HG03097 (cell line): ENCODE measurements around the gene NDUFV3.
"Not testable (repeated sequence)": the region's sequence is repeated elsewhere in the genome, so short reads cannot be mapped to it uniquely, and the experiment has no call there.

ENCODE experiments used
- ATAC-seq: cut with Tn5 transposase; IDR thresholded peaks from one replicate; pipeline ENCODE4 v1.9.1; 2021; ENCODE audit not compliant: unreplicated experiment, low FRiP score

The NDUFV3 gene

DNA sequence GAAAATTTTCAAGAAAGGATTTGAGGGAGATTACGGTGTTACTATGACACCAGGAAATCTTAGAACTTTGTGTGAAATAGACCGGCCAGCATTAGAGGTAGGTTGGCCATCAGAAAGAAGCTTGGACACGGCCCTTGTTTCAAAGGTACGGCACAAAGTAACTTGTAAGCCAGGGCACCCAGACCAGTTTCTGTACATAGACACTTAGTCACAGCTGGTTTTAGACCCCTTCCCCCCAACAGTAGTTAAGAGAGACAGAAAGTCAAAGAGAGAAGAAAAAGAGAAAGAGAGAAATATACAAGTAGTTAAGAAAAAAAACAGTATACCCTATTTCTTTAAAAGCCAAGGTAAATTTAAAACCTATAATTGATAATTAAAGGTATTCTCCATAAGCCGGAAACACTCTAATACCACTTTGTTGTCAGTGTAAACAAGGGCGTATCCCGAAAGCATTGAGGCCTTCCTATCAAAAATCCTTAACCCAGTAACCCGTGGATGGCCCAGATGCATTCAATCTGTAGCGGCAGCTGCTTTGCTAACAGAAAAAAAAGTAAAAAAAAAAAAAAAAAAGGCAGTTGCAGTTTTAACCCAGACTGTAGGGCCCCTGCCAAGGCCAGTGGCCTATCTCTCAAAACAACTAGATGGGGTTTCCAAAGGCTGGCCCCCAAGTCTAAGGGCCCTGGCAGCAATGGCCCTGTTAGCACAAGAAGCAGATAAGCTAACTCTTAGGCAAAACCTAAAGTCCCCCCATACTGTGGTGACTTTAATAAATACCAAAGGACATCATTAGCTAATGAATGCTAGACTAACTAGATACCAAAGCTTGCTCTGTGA lies 40.2 kb downstream of the NDUFV3 start:
- not testable (repeated sequence) for ATAC-seq

DNA sequence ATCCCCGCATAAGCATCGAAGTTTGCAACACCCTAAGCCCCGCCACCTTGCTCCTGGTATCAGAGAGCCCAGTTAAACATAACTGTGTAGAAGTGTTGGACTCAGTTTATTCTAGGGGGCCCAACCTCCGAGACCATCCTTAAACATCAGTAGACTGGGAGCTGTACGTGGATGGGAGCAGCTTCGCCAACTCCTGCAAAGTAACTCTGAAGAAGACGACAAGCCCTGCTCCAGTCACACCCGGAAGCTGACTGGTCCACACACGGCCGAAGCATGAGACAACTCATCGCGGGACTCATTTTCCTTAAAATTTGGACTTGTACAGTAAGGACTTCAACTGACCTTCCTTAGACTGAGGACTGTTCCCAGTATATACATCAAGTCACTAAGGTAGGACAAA lies 40.9 kb downstream of the NDUFV3 start:
- not testable (repeated sequence) for ATAC-seq

DNA sequence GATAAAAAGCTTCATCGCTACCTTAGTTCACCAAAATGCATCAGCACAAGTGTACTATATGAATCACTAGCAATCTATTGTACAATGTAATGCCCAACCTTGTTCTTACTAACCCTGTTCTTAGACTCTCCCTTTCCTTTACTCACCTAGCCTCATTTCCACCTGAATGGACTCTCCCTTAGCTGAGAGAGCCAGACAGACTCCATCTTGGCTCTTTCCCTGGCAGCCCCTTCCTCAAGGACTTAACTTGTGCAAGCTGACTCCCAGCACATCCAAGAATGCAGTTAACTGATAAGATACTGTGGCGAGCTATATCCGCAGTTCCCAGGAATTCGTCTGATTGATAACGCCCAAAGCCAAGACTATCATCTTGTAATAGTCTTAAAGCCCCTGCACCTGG lies 43.3 kb downstream of the NDUFV3 start:
- not testable (repeated sequence) for ATAC-seq

DNA sequence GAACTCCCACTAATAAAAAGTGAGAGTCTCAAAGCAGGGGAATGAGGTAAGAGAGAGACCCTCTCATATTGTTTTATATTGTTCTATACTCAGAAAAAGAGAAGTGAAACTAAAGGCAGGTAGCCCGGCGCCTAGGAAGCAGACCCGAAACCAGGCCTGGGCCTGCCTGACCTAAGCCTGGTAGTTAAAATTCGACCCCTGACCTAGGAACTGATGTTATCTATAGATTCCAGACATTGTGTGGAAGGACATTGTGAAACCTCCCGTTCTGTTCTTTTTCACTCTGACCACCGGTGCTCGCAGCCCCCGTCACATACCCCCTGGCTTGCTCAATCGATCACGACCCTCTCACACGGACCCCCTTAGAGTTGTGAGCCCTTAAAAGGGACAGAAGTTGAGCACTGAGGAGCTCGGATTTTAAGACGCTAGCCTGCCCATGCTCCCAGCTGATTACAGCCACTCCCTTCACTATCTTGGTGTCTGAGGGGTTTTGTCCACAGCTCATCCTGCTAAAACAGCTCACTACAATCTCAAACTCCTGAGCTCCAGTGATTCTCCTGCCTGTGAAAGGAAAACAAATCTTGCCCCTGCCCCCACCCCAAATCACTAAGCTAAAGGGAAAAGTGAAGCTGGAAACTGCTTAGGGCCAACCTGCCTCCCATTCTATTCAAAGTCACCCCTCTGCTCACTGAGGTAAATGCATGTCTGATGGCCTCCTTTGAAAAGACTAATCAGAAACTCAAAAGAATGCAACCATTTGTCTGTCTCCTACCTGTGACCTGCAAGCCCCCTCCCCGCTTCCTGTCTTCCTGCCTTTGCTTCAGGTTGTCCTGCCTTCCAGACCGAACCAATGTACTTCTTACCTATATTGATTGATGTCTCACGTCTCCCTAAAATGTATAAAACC lies 44.2 kb downstream of the NDUFV3 start:
- not testable (repeated sequence) for ATAC-seq

DNA sequence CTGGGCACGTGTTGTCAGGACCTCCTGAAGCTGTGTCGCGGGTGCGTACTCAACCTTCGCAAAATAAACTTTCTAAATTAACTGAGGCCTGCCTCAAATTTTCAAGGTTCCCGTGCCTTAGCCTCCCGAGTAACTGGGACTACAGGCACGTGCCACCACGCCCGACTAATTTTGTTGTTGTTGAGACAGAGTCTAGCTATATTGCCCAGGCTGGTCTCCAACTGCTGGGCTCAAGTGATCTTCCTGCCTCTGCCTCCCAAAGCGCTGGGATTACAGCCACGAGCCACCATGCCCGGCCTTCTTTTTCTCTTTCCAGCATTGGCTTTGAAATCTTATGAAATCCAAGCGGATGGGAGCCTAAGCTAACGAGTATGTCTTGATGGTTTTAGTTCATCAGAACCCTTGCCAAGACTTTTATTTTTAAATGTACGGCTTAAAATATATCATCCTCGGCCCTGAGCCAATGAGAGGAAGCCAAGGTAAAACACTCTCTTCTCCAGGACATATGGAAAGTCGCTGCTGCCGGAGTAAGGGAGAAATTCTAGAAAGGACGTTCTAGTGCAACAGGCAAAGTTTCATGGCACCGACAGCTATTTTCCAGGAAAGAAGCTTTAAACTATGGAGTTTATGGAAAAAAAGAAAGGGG lies 45.0 kb downstream of the NDUFV3 start:
- ATAC-seq, result no peak

DNA sequence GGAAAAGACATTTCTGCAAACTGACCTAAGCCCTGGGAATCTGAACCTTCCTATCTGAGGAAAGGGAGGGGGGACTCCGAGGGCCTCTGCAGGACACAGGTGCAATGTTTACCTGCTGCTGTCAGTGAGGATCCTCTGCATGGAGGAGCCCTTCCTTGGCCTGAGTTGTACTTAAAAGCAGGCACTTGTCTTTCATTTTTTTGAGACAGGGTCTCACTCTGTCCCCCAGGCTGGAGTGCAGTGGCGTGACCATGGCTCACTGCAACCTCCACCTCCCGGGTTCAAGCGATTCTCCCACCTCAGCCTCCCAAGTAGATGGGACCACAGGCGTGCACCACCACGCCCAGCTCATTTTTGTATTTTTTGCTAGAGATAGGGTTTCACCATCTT lies 45.5 kb downstream of the NDUFV3 start:
- ATAC-seq, result not testable (repeated sequence)

DNA sequence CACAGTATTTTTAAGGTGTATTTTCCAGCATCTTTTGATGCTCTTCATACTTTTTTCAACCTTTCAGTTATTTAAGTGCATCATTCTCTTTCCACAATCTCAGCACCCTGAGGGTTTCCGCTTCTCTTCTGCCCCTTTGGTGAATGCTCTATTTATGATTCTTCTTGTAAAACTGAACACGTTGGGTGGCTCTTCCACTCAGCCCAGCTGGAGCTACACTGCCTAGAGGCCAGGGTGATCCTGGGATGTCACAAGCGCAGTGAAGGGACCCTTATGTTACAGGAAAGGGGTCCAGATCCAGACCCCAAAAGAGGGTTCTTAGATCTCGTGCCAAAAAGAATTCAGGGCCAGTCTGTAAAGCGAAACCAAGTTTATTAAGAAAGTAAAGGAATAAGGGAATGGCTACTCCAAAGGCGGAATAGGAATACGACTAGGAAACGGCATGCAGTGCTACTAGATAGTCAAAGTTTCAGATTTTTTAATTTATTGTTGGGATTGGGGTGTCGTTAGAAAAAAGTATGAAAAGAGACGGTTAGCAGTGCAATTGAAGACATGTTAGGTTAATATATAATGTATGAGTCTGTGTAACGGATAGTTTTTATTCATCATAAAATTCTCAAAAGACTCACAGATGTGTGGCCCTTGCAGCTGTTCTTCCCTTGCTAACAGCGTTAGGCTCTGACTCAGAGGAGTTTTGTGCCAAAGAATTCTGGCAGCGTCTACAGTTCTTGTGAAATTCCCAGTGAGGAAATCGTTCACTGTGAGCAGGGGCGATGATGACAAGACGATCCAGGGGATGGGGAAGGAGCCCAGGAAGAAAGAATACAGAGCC lies 46.7 kb downstream of the NDUFV3 start:
- no peak for ATAC-seq

DNA sequence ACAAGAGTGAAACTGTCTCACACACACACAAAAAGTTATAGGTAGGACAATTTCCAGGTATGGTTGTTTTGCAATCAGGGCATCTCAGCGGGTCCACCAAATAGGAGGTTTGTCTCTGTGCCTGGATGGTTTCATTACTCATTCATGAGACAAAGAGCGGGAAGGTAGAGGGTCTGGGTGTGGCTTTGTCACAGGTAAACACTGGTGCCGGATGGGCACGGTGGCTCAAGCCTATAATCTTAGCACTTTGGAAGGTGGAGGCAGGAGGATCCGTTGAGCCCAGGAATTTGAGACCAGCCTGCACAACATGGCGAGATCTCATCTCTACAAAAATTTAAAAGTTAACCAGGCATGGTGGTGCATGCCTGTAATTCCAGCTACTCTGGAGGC lies 48.6 kb downstream of the NDUFV3 start:
- ATAC-seq, result no peak

DNA sequence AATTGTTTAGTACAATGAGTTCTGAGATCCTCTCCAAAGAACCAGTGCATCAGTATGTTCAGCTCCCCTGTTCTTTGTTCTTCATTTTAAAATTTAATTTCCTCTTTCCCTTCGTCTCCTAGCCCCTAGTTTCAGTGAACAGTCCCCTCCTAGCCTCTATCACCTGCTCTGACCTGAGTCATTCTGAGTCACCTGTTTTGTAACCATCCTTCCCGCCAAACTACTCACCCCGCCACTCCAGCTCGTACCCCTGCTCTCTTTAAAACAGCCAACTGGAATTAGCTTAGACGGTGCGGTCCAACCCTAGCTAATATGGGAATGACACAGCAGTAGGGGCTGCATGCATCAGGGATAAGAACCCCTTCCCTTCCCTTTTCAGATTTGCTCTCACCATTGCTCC lies 49.1 kb downstream of the NDUFV3 start:
- no peak for ATAC-seq

DNA sequence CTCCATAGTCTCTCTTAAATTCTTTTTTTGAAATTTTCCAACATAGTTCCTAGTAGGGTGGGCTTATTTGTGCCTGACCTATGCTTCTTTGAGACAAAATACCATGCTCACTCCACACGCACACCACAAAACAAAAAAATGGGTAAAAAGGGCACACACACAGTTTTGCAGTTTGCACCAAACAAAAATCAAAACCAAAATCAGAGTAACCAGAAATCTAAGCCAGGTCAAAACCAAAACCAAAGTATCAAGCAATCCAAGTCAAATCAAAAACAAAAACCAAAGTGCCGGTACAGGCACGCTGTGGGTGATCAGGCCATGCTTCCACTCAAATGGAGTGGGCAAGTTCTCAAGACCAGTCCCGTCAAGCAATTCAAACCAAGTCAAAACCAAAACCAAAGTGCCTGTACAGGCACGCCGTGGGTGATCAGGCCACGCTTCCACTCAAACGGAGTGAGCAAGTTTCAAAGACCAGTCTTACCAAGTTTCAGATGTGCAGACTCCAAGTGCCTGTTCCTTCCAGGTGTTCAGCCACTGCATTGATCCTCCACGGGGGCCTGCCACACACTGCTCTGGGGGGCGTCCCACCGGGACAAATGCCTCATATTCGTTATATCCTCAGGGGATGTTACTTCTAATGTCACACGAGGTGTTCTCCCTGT lies 56.1 kb downstream of the NDUFV3 start:
- not testable (repeated sequence) for ATAC-seq

DNA sequence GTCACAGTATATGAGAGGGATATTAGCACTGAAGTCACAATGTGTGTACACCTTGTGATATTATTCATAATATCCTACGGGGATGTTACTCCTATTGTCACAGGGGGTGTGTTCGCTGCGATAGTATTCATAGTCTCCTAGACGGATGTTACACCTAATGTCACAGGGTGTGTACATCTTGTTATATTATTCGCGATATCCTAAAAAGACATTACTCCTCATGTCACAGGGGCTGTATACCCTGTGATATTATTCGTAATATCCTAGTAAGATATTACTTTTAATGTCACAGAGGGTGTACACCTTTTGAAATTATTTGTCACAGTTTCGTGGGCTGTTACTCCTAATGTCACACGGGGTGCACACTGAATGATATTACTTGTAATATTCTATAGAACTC lies 58.1 kb downstream of the NDUFV3 start:
- ATAC-seq, result not testable (repeated sequence)

DNA sequence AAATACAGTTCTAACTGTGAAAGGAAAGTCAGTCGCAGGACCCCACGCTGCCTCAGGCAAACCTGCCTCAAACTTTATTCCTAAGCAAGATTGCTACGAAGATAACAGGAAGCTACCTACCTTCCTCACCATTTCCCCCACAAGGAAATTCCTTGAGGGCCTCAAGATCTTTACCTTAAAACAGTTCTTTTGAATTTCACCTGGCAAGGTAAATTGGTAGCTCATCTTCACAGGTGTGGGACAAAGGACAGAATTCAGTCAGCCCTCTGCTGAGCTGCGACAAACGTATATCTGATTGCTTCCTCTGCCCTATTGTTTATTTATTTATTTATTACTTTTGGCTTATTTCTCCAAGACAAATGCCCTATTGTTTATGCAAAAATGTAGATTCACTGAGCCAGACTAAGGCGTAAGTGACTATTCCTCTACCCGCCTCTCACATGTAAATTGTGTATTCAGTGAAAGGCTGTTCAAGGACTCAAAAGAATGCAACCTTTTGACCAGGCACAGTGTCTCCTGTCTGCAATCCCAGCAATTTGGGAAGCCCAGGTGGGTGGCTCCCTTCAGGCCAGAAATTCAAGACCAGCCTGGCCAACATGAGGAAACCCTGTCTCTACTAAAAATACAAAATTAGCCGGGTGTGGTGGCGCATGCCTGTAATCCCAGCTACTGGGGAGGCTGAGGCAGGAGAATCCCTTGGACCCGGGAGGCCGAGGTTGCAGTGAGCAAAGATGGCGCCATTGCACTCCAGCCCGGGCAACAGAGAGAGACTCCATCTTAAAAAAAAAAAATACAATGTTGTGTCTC lies 63.9 kb downstream of the NDUFV3 start:
- ATAC-seq, result no peak

DNA sequence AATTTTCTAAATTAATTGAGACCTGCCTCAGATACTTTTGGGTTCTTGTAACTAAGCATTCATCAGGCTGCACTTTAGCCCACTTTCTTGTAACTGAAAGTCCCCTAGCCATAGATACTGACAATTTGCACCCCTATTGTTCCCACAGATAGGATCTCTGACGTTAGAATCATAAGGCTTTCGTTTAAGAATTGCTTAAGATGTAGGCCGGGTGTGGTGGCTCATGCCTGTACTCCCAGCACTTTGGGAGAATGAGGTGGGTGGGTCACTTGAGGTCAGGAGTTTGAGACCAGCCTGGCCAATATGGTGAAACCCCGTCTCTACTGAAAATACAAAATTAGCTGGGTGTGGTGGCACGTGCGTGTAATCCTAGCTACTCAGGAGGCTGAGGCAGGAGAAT lies 65.0 kb downstream of the NDUFV3 start:
- not testable (repeated sequence) for ATAC-seq

DNA sequence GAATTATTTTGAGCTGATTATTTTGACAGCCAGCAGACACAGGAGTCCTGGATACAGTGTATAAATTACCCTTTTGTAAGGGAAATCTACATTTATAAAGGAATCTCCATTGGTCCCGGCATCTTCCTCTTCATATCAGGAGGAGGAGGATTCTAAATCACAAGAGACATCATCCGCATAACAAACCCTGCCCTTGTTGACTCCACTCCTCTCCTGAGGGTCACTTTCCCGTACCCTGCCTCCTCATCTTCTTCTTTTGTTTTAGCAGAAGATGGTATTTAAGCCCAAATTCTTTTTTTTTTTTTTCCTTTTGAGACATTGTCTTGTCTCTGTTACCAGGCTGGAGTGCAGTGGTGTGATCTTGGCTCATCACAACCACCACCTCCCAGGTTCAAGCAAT lies 66.6 kb downstream of the NDUFV3 start:
- no peak for ATAC-seq

DNA sequence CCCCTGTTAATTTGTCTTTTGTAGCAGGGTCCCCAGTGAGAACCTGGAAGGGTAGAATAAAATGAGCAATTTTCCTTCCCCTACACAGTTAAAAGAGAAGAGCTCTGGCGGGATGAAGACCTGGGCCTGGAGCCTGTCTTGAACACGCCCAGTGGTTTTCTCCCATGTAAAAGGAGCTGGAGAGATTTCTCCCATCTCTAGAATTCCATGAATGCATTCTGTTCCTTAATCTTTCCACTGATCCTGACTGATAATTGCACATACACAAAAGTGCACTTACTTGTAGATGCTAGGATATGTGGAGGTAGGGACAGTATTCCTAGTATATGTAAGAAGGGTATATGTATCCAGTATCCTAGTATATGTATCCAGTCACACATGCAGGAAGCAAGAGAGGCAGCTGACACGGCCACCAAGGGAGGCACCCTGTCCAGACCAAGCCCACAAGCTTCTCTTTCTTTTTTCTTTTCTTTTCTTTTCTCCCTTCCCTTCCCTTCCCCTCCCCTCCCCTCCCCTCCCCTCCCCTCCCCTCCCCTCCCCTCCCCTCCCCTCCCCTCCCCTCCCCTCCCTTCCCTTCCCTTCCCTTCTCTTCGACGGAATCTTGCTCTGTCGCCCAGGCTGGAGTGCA lies 69.4 kb downstream of the NDUFV3 start:
- no peak for ATAC-seq
